Fibroblast of lung (primary cell): ENCODE data around the gene RAPGEF2.

Experiments used
- CTCF ChIP-seq, 2 donors: IDR thresholded peaks in 1 of 2; conservative IDR thresholded peaks in 1 of 2; 1 replicate in 1 of 2; 2 replicates in 1 of 2; pipeline ENCODE4 v1.5.1; 2011 to 2012; ENCODE audit warnings: low read length in 2 of 2, control low read depth in 1 of 2, inconsistent platforms in 1 of 2, low read depth in 1 of 2, mild to moderate bottlenecking in 1 of 2
- EZH2 ChIP-seq: IDR thresholded peaks from 2 replicates; pipeline ENCODE4 v1.5.1; 2012; ENCODE audit warnings: low read length, control low read depth, mild to moderate bottlenecking; ENCODE audit errors: missing control alignments

GRCh38 chr4:159378056-159378616, 275.3 kb downstream of the RAPGEF2 start:
- no peak for TF ChIP-seq CTCF (conservative IDR thresholded peaks at IDR 0.05 in 1 of 2, IDR thresholded peaks at IDR 0.05 in 1 of 2; ENCODE audit: low read depth in 1 of 2, low read length in 2 of 2)
- TF ChIP-seq EZH2 = no peak
